AG09319 (cell line): ENCODE results near the gene GRB14.

Experiments
- DNase-seq: peaks from one replicate; pipeline ENCODE4 v3.0.0-alpha.2; 2010; ENCODE audit warnings: low read depth; ENCODE audit errors: extremely low read depth
- TF ChIP-seq, protein P1 (sequence below): IDR thresholded peaks from 2 replicates; pipeline ENCODE4 v1.5.1; 2011; ENCODE audit warnings: low read depth, mild to moderate bottlenecking, inconsistent platforms, low read length, moderate library complexity

GRB14 gene

DNA sequence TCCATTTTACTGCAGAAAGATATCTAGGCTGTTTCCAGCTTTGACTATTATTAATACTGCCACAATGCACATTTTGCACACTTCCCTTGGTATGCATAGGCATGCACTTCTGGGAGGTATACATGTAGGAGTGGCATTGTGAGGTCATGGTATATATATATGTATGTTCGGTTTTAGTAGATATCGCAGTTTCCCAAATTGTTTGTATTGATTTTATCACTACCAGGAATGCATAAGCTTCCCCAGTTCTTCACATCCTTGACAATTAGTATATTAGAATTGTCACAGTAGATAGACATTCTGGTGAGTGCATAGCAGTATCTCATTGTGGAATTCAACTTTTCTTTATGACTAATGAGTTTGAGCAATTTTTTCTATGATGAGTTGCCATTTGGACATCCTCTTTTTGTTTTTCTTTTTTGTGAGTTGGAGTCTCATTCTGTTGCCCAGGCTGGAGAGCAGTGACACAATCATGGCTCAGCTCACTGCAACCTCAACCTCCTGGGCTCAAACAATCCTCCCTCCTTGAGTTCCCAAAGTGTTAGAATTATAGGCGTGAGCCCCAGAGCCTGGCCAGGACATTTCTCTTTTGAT lies 4.2 kb upstream of the GRB14 start:
- TF ChIP-seq, protein P1, sequence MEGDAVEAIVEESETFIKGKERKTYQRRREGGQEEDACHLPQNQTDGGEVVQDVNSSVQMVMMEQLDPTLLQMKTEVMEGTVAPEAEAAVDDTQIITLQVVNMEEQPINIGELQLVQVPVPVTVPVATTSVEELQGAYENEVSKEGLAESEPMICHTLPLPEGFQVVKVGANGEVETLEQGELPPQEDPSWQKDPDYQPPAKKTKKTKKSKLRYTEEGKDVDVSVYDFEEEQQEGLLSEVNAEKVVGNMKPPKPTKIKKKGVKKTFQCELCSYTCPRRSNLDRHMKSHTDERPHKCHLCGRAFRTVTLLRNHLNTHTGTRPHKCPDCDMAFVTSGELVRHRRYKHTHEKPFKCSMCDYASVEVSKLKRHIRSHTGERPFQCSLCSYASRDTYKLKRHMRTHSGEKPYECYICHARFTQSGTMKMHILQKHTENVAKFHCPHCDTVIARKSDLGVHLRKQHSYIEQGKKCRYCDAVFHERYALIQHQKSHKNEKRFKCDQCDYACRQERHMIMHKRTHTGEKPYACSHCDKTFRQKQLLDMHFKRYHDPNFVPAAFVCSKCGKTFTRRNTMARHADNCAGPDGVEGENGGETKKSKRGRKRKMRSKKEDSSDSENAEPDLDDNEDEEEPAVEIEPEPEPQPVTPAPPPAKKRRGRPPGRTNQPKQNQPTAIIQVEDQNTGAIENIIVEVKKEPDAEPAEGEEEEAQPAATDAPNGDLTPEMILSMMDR = no peak
- no peak for DNase-seq

DNA sequence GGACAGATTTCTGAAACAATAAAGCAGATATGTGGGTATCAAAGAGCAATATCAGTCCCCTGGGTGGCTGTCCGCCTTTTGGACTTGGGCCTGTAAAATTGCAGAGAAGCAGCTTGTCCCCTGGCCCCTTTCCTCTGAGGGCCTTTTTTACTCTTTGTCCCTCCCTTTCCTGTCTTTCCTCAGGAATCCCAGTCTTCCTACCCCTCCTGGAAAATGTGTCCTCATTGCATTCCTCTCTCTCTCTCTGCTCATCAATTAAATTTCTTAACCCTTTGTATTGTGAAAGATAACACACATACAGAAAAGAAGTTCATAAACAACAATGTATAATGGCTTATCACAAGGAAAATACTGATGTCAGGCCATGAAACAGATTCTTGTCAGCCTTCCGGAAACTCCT lies 3.0 kb upstream of the GRB14 start:
- TF ChIP-seq, protein P1 = no peak
- DNase-seq = no peak

DNA sequence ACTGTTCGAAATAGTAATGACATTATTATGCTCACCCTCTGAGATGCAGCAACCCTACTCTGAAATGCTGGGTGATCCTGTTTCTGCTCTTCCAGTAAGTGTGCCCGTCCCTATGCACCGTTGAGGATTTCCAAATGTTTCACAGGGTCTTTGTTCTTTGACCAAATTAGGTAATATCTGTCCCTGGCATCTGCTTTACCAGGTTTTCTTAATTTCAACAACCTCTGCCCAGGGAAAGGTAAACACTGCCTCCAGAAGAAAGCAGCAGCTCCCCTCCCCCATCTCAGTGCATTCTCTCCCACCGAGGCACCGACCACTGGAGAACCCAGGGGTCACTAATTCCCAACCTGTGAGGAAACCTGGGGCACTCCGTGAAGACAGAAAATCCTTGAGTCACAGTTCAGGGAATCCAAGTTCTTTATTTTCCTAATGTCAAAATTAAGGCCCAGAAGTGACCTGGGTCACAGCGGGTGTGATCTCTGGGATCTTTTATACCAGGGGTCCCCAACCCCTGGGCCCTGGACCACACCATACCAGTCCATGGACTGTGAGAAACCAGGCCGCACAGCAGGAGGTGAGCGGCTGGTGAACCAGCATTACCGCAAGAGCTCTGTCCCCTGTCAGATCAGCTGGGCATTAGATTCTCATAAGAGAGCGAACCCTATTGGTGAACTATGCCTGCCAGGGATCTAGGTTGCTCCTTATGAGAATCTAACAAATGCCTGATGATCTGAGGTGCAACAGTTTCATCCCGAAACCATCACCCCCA lies 1.2 kb upstream of the GRB14 start:
- TF ChIP-seq, protein P1 = no peak

DNA sequence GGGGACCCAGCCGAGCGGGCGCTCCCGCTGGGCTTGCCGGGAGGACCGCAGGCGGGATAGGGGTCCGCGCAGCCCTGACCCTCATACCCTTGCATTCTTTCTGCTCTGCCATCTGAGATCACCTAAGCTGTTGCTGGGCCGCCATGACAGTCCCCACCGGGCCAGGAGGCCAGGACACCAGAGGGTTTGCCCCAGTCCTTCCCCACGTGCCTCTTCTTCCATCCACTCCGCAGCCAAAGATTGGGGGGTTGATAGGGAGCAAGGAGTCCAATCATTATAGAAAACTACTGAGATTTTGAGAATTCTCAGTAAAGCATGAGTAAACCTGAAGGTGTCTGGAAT lies 453 bp upstream of the GRB14 start:
- no peak for DNase-seq
- TF ChIP-seq, protein P1 = no peak

More for the DNA sequence above, 1.2 kb upstream of the GRB14 start:
- no peak for DNase-seq

DNA sequence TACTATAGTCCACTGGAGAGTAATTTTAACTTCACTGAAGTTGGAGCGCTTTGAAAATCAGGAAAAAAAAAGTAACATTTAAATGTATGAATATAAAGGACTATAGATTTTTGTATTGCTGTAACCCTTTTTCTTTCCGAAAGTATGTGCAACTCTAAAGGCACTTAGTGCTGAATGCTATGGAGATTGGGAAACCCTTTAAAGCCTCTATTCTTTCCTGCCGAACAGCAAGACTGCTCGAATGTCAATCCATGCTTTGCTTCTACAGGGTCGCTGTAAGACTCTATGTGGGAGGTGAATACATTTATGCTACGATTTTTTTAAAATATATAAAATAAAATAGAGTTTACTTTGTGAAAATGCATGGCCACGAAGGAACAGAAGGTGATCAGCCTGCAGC lies 825 bp downstream of the GRB14 start:
- TF ChIP-seq, protein P1 = no peak
- DNase-seq = no peak

DNA sequence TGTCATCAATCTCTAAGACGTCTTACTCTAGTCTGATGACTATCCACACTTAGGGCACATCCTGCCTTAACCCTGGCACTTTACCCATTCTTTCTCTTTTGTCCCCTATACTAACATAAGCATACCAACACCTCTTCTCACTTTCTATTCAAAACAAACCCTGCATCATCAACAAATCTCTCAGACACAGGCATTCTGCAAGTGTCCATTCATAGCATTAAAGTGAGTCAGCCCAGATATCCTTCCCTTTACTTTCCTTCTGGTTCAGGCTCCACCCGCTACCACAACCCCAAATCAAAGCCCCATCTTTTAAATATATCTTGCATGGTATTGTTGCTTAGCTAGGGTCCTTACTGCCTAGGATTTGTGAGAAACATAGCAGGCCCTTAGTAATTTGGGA lies 3.8 kb downstream of the GRB14 start:
- DNase-seq = no peak
- TF ChIP-seq, protein P1 = no peak

DNA sequence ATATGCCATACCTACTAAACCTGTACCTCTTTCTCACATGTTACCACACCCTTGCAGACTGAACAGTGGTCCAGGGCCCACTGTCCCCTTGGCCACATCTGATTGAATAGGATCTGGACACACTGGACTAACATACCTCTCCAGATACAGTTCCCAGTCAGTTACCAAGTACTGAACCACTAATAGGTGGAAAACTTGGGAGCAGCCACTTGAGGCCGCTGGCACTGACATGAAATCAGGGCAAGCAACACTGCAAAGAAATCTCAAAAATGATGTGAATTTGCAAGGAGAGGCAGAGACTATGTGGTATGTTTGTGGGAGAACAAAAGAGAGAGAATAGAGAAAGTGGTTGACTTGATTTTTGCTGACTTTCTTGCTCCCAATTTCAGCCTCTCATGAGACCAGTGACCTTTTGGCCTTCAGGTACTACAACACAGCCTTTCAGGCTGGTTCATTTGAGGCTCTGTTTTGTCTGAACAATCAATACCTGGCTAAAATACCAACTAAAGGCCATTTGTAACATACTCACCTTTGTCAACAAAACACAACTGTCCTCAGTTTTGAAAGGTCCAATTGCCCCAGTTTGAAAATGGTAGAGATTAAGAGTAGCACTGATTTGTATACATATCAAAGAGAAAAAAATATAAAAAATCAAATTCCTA lies 7.8 kb downstream of the GRB14 start:
- TF ChIP-seq, protein P1 = no peak
- DNase-seq = no peak
